ENCODE results near the gene ATP2A1. TPM values are rescaled to one million over a fixed set of nuclear protein-coding genes. Genes with fewer than 3 reads are reported as not detected.

ATP2A1 gene
- total and polyA plus RNA-seq, 2 of the 8 experiments (the other 6 are each of a cell fraction or from before 2014, with no cell fraction given): 1.7 to 2.4 TPM

DNA sequence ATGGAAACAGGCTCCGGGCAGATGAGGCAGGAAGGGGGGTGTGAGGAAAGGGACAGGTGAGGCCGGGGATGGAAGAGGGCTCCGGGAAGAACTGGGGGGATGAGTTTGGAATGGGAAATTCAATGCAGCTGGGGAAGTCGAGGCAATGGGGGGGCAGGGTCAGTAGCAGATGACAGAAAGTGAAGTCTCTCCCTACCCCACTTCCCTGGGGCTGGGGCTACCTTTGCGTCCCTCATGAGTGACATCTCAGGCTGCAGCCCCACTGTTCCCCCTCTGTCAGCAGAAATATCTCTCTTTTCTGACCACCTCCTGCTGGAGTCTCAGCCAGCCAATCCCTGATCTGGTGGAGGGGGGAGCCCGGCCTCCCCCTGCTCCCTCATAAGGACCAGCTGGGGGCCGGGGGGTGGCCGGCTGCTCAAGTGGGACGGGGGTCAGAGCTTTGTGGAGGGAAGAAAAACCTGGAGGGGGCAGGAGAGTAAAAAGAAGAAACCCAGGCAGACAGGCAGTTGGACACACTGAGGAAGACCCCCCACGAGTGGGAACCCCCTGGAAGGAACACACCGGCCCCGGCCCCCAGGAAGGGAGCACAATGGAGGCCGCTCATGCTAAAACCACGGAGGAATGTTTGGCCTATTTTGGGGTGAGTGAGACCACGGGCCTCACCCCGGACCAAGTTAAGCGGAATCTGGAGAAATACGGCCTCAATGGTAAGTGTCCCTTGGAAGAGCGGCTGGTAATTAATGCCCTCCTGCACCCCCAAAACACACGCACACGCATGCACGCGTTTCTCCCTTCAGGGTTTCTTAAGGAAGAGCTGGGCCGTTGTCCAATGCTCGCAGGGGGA is at the start of gene ATP2A1 (continued):
- TF ChIP-seq TBP (IDR thresholded peaks at IDR 0.05; ENCODE audit: low read depth, low read length) (no peak), BRCA1 (IDR thresholded peaks at IDR 0.05; ENCODE audit: low read depth, low read length) (no peak)

All from H1 (cell line).